Ramos (cell line): Measurements from ENCODE around the gene C1QTNF5.

Experiments used
- in situ Hi-C: fragments of 300-500 bp; cut with MboI; formaldehyde crosslinking; loops from one replicate; pipeline ENCODE4 v1.14.3; 2022; ENCODE audit warnings: low sequenced_read_pairs; ENCODE audit not compliant: unreplicated experiment

Gene C1QTNF5

DNA sequence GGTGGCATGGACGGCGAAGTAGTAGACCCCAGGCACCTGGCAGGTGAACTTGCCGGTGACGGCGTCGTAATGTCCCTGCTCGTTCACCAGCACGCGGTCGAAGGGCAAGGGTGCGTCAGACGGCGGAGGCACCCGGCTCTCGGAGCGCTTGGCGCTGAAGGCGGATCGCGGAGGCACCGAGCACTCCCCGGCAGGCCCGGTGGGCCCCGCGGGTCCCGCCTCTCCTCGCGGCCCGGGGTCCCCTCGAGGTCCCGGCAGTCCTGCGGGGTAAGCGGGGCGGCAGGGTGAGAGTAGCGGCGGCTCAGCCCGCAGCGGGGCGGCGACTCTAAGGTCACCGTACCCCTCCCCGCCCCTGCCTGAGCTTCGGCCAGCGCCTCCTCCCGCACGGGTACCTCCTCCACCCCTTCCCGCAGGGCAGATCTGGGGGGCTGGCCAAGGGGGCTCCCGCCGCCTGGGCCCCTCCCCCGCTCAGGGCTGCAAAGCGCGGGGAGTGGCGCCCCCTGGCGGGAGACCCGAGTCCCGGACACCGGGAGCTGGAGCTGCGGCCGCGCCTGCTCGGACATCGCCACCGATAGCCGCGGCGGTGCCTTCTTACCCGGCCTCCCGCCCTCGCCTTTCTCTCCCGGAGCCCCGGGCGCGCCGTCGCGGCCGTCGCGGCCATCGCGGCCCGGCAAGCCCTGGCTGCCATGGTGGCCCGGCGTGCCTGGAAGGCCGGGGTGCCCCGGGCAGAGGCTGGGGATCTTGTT is 921 bp downstream of the C1QTNF5 start:
- in situ Hi-C loops = no loop called here

DNA sequence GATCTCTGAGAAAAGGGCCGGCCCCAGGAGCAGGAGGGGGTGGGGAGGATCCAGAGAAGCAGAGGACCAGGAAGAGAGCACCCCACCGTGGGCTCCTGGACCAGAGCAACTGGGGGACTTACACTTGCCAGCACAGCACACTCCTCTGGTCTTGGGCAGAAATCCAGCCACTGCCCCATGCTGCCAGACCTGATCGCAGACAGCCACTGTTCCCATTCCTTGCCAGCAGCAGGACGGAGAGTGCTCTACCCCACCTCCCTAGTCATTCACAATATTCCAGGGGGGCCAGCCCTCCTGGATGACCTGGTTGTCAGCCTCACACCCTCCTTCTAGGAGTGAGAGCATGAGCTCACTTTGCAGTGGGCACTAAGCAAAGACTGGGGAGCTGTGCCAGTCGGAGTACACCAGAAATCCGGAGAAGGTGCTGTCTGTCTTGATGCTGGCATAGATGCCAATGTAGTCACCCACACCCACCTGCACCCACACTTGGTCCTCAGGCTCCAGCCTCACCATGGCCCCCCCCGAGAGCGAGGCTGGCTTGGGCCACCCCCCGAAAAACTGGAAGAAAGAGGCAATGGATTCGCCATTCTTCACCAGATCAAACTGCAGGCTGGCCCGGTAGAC is 1.6 kb downstream of the C1QTNF5 start:
- in situ Hi-C loops = no loop called here

DNA sequence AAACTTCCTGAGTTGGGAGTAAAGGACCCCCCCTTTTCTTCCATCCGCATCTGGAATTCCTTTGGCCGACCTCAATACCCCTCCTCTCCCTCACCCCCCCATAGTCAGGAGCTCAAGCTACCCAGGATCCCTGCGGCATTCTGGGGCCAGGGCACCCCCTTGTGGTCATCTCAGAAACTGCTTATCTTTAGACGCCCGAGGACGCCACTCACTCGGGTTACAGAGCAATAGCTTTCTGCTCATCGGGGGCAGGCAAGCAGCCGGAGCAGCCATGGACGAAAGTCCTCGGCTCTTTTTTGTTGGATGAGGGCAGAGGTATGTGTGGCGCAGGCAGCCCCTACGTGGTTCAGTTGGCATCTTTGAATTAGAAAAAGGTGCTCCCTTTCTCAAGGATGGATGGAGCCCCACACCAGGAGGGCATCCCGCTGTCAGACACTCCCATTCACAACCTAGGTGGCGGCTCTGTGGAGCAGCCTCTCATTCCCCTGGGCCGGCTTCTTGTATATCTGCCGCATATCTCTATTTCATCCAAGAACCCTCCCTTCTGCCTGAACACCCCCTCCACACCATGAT is 2.3 kb downstream of the C1QTNF5 start:
- in situ Hi-C loops = no loop called here

DNA sequence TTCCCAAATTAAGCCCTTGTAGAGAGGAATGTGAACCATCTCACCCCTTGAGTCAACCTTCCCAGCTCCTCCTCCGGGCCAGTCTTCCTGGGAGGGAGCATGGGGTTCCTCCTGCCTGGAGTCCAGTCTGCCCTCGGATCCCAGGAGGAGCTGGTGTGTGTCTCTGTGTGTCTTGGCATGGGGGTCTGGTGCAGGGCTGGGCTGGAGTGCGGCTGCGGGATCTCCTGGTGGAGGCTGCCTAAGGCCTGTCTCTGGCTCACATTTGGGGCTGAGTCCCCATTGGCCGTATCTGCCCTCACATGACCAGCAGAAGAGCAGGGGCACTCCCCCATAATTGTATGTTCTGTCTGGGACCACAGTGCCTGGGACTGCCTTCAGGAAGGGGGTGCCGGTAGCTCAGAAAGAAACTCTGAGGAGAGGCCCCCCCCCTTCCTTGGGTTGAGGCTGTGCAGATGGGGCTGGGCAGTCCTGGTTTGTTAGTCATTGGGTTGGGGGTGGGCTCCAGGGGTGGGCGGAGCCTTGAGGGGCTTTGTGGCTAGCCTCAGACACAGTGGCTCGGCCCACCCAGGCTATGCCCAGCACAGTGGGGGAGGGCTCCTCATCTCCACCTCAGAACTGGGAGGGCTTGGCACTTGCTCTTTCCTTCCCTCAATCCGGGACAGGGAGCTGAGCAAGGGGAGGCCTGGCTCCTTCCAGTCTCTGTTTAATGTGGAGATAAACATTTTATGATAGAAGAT is 2.9 kb downstream of the C1QTNF5 start:
- in situ Hi-C loops = no loop called here

DNA sequence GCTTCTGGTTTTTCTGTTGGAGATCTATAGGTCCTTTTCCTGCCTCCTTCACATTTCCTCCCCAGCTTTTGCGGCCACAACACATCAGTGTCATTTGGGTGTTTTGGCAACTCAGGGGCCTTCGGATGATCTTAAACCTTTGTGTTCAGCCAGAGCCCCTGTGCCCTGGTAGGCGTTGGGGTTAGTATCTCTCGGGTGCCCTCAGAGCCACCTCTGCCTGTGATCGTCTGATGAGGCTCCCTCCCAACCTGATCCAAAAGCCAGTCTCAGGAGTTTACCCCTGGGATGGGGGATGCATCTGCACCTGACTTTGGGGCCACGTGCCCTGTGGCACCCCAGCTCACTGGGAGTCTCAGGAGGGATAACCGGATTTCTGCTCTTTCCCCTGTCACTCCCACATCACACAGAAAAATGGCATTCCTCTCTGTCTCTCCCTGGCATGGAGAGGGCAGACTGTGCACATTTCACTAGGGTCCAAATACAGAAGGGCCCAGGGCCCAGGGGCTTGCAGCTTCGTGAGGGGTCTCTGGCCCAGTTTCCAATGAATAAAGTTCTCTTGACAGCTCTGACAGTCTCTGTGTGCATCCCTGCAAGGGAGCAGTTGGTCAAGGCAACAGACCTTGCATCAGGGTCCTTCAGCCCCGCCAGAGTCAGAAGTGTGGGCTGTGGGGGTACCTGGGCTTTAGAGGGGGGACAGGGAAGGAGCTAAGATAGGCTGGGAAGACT is 3.8 kb downstream of the C1QTNF5 start:
- in situ Hi-C loops = no loop called here

DNA sequence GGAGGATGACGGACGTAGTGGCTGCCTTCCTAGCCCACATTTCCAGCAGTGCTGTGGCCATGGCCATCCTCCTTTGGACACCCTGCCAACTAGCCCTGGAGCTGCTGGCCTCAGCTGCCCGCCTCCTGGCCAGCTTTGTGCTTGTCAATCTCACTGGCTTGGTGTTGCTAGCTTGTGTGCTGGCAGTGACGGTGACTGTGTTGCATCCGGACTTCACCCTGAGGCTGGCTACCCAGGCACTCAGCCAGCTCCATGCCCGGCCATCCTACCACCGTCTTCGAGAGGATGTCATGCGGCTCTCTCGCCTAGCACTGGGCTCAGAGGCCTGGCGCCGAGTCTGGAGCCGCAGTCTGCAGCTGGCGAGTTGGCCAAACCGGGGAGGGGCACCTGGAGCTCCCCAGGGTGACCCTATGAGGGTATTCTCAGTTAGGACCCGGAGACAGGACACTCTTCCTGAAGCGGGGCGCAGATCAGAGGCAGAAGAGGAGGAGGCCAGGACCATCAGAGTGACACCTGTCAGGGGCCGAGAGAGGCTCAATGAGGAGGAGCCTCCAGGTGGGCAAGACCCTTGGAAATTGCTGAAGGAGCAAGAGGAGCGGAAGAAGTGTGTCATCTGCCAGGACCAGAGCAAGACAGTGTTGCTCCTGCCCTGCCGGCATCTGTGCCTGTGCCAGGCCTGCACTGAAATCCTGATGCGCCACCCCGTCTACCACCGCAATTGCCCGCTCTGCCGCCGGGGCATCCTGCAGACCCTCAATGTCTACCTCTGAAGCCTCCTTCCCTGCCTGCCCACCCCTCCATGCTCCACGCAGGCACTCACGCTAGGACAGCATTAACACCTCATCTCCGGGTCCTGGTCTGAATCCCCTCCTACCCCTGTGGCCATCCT is 4.8 kb downstream of the C1QTNF5 start:
- in situ Hi-C loops = no loop called here

DNA sequence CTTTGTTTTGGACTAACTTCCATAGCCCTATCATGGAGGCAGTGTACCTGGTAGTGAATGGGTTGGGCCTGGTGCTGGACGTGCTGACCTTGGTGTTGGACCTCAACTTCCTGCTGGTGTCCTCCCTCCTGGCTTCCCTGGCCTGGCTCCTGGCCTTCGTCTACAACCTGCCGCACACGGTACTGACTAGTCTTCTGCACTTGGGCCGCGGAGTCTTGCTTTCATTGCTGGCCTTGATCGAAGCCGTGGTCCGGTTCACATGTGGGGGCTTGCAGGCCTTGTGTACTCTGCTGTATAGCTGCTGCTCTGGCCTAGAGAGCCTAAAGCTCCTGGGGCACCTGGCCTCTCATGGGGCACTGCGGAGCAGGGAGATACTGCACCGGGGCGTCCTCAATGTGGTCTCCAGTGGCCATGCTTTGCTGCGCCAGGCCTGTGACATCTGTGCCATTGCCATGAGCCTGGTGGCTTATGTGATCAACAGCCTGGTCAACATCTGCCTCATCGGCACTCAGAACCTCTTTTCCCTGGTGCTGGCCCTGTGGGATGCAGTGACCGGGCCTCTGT is 5.5 kb downstream of the C1QTNF5 start:
- in situ Hi-C loops = no loop called here

DNA sequence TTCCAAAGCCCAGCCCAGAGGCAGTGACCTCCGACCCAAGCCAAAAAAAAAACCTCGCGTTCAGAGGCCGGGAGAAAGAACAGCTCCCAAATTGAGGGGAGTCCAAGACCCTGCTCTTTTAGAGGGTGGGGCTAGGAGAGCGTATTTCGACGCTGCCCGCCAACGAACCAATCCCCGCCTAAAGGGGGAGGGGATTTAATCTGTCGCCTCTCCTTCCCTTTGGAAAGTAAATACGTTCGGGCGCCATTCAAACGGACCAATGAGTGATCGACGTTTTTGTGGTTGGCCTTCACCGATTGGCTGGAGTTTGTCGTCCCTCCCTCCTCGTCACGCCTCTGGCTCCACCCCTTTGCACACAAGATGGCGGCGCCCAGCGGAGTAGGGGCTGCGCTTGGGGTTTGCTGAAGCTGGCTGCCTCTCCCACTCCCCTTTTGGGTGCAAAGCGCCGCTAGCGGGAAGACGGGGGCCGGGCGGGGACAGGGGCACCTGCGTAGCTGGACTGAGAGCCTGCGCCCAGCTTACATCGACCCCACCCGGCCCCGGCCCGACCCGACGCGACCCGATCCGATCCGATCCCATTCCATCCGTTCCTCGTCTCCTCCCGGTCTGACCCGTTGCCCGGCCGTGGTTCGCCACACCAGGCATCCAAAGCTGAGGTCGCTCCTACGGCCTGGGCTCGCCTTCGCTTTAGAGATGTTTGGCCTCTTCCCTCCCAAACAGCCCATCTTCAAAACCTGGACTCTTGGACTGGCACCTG is 6.3 kb downstream of the C1QTNF5 start, which contains the start of gene RNF26:
Gene RNF26 (plus strand): TSS at position 354 of the 757 bp plus-strand sequence. CDS start 596 bp downstream, outside the sequence.
- in situ Hi-C loops = no loop called here

DNA sequence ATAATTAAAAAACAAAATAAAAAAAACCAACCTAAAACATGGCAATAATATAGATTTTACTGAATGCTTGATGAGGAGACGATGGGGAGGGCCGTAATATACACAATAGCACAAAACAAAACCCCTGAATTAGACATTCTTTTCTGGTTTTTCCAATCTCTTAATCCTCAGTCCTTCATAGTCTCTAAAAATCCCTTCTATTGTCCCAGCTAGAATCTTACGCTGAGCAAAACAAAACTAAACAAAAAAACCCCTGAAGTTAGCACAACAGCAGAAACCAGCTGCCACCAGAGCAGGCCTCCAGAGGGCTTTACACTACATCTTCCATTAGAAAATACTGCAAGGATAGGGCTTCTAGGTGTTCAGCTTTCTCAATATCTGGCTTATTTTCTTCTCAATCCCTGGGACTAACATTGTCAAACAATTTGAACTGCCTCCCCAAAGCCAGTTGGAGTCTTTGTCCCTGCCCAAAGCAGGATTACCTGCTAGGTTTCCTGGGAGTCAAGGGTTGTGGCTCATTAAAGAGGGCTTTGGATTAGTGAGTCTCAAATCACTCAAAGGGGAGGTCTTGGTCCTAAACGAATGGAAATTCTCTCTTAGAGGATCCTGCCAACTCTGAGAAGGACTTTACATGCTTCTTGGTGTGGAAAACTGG is 8.4 kb downstream of the C1QTNF5 start:
- in situ Hi-C loops = no loop called here

DNA sequence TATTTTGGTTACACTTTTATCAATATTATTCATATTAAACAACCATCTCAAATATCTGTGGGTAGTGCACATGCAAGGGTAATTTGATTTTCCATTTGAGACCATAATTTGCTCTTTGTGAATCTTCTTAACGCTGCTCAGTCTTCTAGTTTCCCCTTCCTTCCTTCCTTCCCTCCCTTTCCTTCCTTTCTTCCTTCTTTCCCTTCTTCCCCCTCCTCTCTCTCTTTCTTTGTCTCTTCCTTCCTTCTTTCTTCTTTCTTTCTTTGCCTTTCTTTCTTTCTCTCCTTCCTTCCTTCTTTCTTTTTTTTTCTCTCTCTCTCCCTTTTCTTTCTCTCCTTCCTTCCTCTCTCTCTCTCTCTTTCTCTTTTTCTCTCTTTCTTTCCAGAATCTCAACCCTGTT is 10.4 kb downstream of the C1QTNF5 start:
- in situ Hi-C loops = no loop called here

DNA sequence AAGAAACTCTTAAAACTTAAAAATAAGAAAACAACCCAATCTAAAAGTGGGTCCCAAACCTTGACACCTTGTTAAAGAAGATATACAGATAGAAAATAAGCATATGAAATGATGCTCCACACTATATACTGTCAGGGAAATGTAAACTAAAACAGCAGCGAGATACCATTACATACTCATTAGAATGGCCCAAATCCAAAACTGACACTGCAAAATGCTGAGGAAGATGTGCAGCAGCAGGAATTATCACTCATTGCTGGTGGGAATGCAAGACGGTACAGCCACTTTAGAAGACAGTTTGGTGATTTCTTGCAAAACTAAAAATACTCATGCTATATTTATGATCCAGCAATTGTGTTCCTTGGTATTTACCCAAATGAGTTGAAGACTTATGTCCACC is 11.4 kb downstream of the C1QTNF5 start:
- in situ Hi-C loops = no loop called here

DNA sequence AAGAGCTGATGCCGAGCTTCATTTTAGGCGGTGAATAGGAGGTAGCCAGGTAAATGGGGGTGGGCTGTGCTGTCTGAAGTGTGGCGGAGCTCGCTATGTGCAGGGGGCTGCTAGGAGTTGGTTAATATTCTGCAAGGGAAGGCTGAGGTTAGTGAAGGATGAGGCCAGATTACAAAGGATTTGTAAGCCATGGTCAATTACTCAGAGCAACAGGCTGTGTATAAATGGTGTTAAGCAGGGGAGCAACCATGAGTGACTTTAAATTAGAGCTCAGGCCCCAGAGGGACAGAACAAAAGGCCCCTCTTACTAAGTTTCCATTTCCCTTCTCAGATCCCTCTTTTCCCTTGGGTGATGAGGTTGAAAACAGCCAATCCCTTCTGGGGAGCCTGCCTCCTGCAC is 16.5 kb downstream of the C1QTNF5 start:
- in situ Hi-C loops = no loop called here

DNA sequence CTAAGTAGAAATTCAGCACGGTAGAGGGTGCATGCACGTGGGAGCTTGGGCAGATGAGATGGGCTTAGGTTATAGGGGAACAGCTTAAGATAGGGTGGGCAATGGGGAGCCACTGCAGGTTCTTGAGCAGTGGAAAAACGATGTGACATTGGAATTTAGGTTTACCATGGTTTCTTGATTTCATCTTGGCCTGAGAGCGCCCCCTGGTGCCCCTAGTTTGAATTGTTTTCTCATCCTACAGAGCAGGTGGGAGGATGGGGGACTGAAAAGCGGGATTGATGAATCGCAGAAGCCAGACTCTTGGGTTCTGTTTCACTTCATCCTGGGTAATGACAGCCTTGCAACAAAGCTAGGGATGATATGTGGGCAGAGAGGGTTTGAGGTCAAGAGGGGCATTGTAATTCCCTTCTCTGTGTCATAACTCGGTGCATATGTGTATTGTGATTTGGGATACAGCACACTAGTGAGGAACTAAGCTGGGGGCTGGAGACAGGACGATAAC is 17.1 kb downstream of the C1QTNF5 start:
- in situ Hi-C loops = no loop called here

DNA sequence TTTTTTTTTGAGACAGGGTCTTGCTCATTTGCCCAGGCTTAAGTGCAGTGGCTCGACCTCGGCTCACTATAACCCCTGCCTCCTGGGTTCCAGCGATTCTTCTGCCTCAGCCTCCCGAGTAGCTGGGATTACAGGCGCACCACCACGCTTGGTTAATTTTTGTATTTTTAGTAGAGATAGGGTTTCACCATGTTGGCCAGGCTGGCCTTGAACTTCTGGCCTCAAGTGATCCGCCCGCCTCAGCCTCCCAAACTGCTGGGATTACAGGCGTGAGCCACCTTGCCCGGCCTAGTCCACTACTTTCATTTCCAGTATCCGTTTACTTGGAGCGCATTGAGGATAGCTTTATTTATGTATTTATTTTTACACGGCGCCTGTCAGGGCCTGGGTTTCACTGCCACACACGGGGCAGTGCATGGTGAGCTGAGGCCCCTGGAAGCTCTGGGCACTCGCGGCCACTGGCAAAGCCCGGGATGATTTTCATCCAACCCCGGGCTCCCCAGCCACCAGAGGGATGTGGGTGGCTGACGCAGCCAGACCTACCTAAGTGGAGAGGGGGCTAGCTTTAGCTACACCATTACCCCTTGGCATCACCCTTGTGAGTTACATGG is 17.7 kb downstream of the C1QTNF5 start:
- in situ Hi-C loops = no loop called here

DNA sequence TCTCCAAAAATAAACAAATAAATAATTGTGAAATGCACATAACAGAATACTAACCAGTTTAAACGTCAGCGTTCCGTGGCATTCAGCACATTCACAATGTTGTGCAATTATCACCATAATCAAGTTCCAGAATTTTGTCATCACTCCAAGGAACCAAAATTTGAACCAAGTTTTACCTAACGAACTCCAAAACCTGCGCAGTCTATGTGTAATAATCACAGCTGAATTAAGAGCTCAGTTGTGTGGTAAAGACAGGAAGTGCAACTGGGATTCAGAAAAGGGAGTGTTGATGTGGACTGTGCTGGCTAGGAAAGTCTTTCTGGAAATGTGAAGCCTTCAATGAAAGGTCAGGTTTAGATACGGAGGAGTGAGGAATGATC is 18.3 kb downstream of the C1QTNF5 start:
- in situ Hi-C loops = no loop called here

DNA sequence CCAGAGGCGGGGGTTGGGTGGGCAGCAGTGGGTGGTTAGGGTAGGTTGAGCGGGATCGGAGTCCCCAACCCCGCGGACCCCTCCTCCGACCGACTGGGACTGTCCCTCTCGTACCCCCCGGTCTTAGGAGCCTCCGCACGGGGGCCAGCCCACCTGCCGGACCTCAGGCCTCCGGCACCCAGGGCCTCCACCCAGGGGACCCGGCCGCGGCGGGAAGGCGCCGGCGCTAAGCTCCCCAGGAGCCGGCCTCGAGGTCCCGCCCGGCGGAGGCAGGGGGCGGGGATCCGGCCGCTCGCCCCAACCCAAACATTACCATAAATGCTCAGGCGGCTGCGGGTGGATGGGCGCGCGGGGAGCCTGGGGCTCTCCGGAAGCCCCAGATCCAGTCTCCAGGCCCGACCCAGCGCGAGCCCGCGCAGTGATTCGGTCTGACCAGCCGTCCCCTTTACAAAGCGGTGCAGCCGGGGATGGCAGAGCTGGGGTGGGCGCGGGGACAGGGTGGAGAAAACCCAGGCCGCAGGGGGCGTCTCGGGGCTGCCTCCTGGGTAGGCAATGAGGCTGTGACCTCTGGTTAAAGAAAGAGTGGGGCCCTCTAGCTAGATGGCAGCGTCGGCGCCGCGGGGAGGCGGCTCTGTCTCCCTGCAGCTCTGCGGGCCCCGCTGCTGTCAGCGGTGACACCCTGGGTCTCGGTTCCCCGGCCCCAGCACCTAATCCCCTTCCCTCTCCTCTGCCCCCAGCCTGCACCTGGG is 19.7 kb downstream of the C1QTNF5 start:
- in situ Hi-C loops = no loop called here
